Measurements from ENCODE around the gene PEMT. TPM values are rescaled to one million over a fixed set of nuclear protein-coding genes. Genes with fewer than 3 reads are reported as not detected.

PEMT gene
- total and polyA plus RNA-seq, 2 experiments from 2014 or later, result 54.8 to 55.2 TPM

GRCh38 chr17:17542906-17543635, 48.4 kb downstream of the PEMT start (continued):
- TF ChIP-seq ZNF462 (CRISPR knock-in tag; IDR thresholded peaks at IDR 0.05) (no peak), CREB1 (CRISPR knock-in tag; IDR thresholded peaks at IDR 0.05; ENCODE audit: low read depth) (no peak), CTCF (conservative IDR thresholded peaks at IDR 0.05; ENCODE audit: low read depth in 2 of 2) (no peak), ETS1 (IDR thresholded peaks at IDR 0.05) (no peak), REST (IDR thresholded peaks at IDR 0.05; ENCODE audit: unreplicated experiment) (no peak)
